Measurements from ENCODE around the gene MKNK2. TPM values are rescaled to one million over a fixed set of nuclear protein-coding genes. Genes with fewer than 3 reads are reported as not detected.

MKNK2 gene
- total and polyA plus RNA-seq, 10 of the 15 experiments (the other 5 are each of a cell fraction or from before 2014, with no cell fraction given), result 9.6 to 365 (median 69.9) TPM

- no TSS peak for BruUV-seq (replicated peaks)
- H4K20me1 ChIP-seq (ENCODE audit: control insufficient read depth, insufficient read depth), result peaks cover 14% of the 10 kb centered on the region
- SMC1A ChIA-PET (ENCODE audit: uncharacterized antibody, unreplicated experiment), result interaction anchor here (1.0 kb wide), 1 partner anchor 105 kb away, joined by 3 read pairs; the partner anchor contains the start of gene AP3D1
- no peaks in the 10 kb centered on the region for H3K27me3 ChIP-seq (replicated peaks in 1 of 2; ENCODE audit: control insufficient read depth in 2 of 2, insufficient read depth in 2 of 2, low read length in 1 of 2)
- DNase-seq (ENCODE audit: low read depth, low spot score) (no peak), ATAC-seq (no peak), FAIRE-seq (no peak)
- CTCF ChIA-PET, result interaction anchor here (1.0 to 1.6 kb wide), 4 partner anchors 16 to 47 kb away, joined by 3 to 10 read pairs (median 4); no protein-coding TSS in a partner anchor
- H2AFZ ChIP-seq (ENCODE audit: control insufficient read depth, low read depth, low read length), result no peak overlapping the region
- peaks cover 9 to 14% of the 10 kb centered on the region in 2 experiments; a peak in 3 of 4 replicates for H3K36me3 ChIP-seq (ENCODE audit: control insufficient read depth in 2 of 2, insufficient read depth in 2 of 2, low read length in 1 of 2)
- H3K4me2 ChIP-seq (ENCODE audit: control insufficient read depth, insufficient read depth), result peak overlapping the region; percentile 30; the same call in 1 of the 2 replicates
- POLR2A ChIA-PET, result interaction anchor here (0.5 to 1.0 kb wide), 4 partner anchors 14 to 103 kb away, joined by 3 to 7 read pairs (median 4); no protein-coding TSS in a partner anchor
- peaks cover 41% of the 10 kb centered on the region for H3K4me1 ChIP-seq (ENCODE audit: control insufficient read depth, insufficient read depth, low read length)
- intact Hi-C loops (cut with micrococcal nuclease; ENCODE audit: unreplicated experiment) (no loop called here), in situ Hi-C loops (cut with MboI) (no loop called here)
- H3K79me2 ChIP-seq (ENCODE audit: control insufficient read depth, insufficient read depth, low read length), result peaks cover 74% of the 10 kb centered on the region
- RAD21 ChIA-PET (ENCODE audit: unreplicated experiment), result interaction anchor here (1.3 kb wide), 1 partner anchor 23 kb away, joined by 3 read pairs; no protein-coding TSS in a partner anchor
- no peak overlapping the region for H3K27ac ChIP-seq (ENCODE audit: control insufficient read depth, insufficient read depth)
- no peaks in the 10 kb centered on the region for H3K9me3 ChIP-seq (replicated peaks; ENCODE audit: control insufficient read depth, insufficient read depth, low read length)
- no peak overlapping the region for H3K9ac ChIP-seq (ENCODE audit: control insufficient read depth, insufficient read depth, low read length)
- TF ChIP-seq BACH1 (IDR thresholded peaks at IDR 0.05; ENCODE audit: borderline replicate concordance), result peak; percentile 27; the same call in 1 of the 2 replicates
- TF ChIP-seq SP1 (IDR thresholded peaks at IDR 0.05; ENCODE audit: low read depth, low read length), result no peak
- TF ChIP-seq RCOR1 (conservative IDR thresholded peaks at IDR 0.05; ENCODE audit: low read depth, low read length), result no peak
- peak; percentile 38; the same call in 1 of the 2 replicates for TF ChIP-seq POLR2AphosphoS2 (IDR thresholded peaks at IDR 0.05; ENCODE audit: low read depth, low read length)
- TF ChIP-seq, protein P1, sequence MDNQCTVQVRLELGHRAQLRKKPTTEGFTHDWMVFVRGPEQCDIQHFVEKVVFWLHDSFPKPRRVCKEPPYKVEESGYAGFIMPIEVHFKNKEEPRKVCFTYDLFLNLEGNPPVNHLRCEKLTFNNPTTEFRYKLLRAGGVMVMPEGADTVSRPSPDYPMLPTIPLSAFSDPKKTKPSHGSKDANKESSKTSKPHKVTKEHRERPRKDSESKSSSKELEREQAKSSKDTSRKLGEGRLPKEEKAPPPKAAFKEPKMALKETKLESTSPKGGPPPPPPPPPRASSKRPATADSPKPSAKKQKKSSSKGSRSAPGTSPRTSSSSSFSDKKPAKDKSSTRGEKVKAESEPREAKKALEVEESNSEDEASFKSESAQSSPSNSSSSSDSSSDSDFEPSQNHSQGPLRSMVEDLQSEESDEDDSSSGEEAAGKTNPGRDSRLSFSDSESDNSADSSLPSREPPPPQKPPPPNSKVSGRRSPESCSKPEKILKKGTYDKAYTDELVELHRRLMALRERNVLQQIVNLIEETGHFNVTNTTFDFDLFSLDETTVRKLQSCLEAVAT (IDR thresholded peaks at IDR 0.05), result 0 out of 2 replicates have a peak, but pooled peaks have one; percentile 25
- peak; percentile 73 for TF ChIP-seq POLR2A (IDR thresholded peaks at IDR 0.05; ENCODE audit: low read depth, low read length)
- H3K4me3 ChIP-seq, result peak overlapping the region; percentile 15; the same call in 1 of the 2 replicates
- 84% methylated on average over 48 of the region's 50 CpGs for WGBS (ENCODE audit: insufficient coverage, insufficient replicate concordance, low lambda C conversion rate, missing lambda C conversion rate)
These were observed 4.8 kb downstream of the MKNK2 start for GRCh38 chr19:2046046-2046907.
